ENCODE results near the gene FRY.

The FRY gene

GRCh38 chr13:32228330-32229041, 196.9 kb downstream of the FRY start:
- no peak for DNase-seq

- DNase-seq: no peak
Measured at GRCh38 chr13:32229443-32229842, 197.9 kb downstream of the FRY start.

GRCh38 chr13:32232263-32232662, 200.7 kb downstream of the FRY start:
- DNase-seq: no peak

- no peak for DNase-seq
Measured at GRCh38 chr13:32233062-32233461, 201.5 kb downstream of the FRY start.

- no peak for DNase-seq
Measured at GRCh38 chr13:32234914-32235313, 203.3 kb downstream of the FRY start.

GRCh38 chr13:32237681-32238080, 206.1 kb downstream of the FRY start:
- no peak for DNase-seq

GRCh38 chr13:32243695-32244094, 212.1 kb downstream of the FRY start:
- no peak for DNase-seq

GRCh38 chr13:32245555-32245954, 214.0 kb downstream of the FRY start:
- no peak for DNase-seq

- no peak for DNase-seq
Measured at GRCh38 chr13:32246468-32246867, 214.9 kb downstream of the FRY start.

GRCh38 chr13:32247887-32248286, 216.3 kb downstream of the FRY start:
- no peak for DNase-seq

GRCh38 chr13:32248801-32249200, 217.2 kb downstream of the FRY start:
- DNase-seq: no peak

- DNase-seq: no peak
Measured at GRCh38 chr13:32252812-32253438, 221.4 kb downstream of the FRY start.

- DNase-seq: no peak
Measured at GRCh38 chr13:32253911-32254399, 222.4 kb downstream of the FRY start.

GRCh38 chr13:32254416-32254815, 222.8 kb downstream of the FRY start:
- DNase-seq: no peak

- no peak for DNase-seq
Measured at GRCh38 chr13:32254916-32255723, 223.5 kb downstream of the FRY start.

GRCh38 chr13:32255724-32256109, 224.1 kb downstream of the FRY start:
- no peak for DNase-seq

- DNase-seq: no peak
Measured at GRCh38 chr13:32256243-32256642, 224.7 kb downstream of the FRY start.

- no peak for DNase-seq
Measured at GRCh38 chr13:32257649-32258048, 226.1 kb downstream of the FRY start.

- no peak for DNase-seq
Measured at GRCh38 chr13:32259116-32259515, 227.5 kb downstream of the FRY start.

- no peak for DNase-seq
Measured at GRCh38 chr13:32261567-32261966, 230.0 kb downstream of the FRY start.

GRCh38 chr13:32262165-32262564, 230.6 kb downstream of the FRY start:
- DNase-seq: no peak

- DNase-seq: no peak
Measured at GRCh38 chr13:32262619-32263018, 231.0 kb downstream of the FRY start.

GRCh38 chr13:32264407-32264806, 232.8 kb downstream of the FRY start:
- no peak for DNase-seq

- no peak for DNase-seq
Measured at GRCh38 chr13:32265726-32266125, 234.2 kb downstream of the FRY start.

All from DMS79 (cell line).